Measurements from ENCODE around the gene COL24A1. TPM values are rescaled to one million over a fixed set of nuclear protein-coding genes. Genes with fewer than 3 reads are reported as not detected.
A peak's percentile ranks its signal among the peaks of the same experiment; 100 is the strongest.

COL24A1 gene
- total and polyA plus RNA-seq, 2 of the 13 experiments (the other 11 are each of a cell fraction or from before 2014, with no cell fraction given): 0.04 to 0.13 TPM

- ATAC-seq (peak; percentile 44; the same call in 2 of the 3 replicates), DNase-seq (ENCODE audit: low spot score) (no peak), FAIRE-seq (no peak)
- CTCF ChIA-PET (ENCODE audit: low intra/inter-chr PET ratio, low total read pairs): no interaction called here
- no peak for TF ChIP-seq BRCA1 (CRISPR knock-in tag; IDR thresholded peaks at IDR 0.05)
- no peak for TF ChIP-seq ZNF891 (CRISPR knock-in tag; IDR thresholded peaks at IDR 0.05)
- TF ChIP-seq FOSL2 (CRISPR knock-in tag; IDR thresholded peaks at IDR 0.05): no peak
- TF ChIP-seq GABPA (IDR thresholded peaks at IDR 0.05; ENCODE audit: low read depth, low read length): peak; percentile 16; the same call in 1 of the 2 replicates
- TF ChIP-seq GABPA (CRISPR knock-in tag; IDR thresholded peaks at IDR 0.05; ENCODE audit: low read depth): peak; percentile 57; the same call in 1 of the 2 replicates
- peak; percentile 63 for TF ChIP-seq GABPB1 (CRISPR knock-in tag; IDR thresholded peaks at IDR 0.05)
- no peak for TF ChIP-seq HMGXB3 (CRISPR knock-in tag; IDR thresholded peaks at IDR 0.05; ENCODE audit: borderline replicate concordance)
- no peaks in the 10 kb centered on the region for H4K20me1 ChIP-seq (ENCODE audit: insufficient read depth, low read length)
- intact Hi-C loops (cut with micrococcal nuclease; ENCODE audit: unreplicated experiment) (no loop called here), in situ Hi-C loops (cut with HindIII; ENCODE audit: extremely low pct_ligation_motif_present, low pct_unique_long_range_greater_than_20kb) (no loop called here)
- no peaks in the 10 kb centered on the region for H3K9me3 ChIP-seq (ENCODE audit: low read length)
- POLR2A ChIA-PET: no interaction called here
- H3K4me3 ChIP-seq (replicated peaks in 1 of 3; ENCODE audit: insufficient read depth in 1 of 3, low read depth in 2 of 3, low read length in 3 of 3): peak overlapping the region in 1 of 3 experiments; percentile 22; a peak in 1 of 6 replicates
- no peaks in the 10 kb centered on the region for H3K79me2 ChIP-seq (ENCODE audit: insufficient read depth, low read length)
- no TSS peak for BruUV-seq (replicated peaks)
- H3K27me3 ChIP-seq (ENCODE audit: control insufficient read depth in 1 of 2, insufficient read depth in 2 of 2, low read length in 2 of 2): no peaks in the 10 kb centered on the region
- no peak overlapping the region for H3K27ac ChIP-seq (ENCODE audit: extremely low read length, insufficient read depth, low read length)
- no peak overlapping the region for H3K9ac ChIP-seq (ENCODE audit: insufficient read depth, low read depth, low read length)
- no peak overlapping the region for H2AFZ ChIP-seq (ENCODE audit: low read length)
- H3K4me2 ChIP-seq (ENCODE audit: low read depth, low read length): peak overlapping the region; percentile 48
- WGBS (ENCODE audit: low lambda C conversion rate): 36% methylated on average over 15 of the region's 16 CpGs
- no peaks in the 10 kb centered on the region for H3K36me3 ChIP-seq (replicated peaks in 1 of 2; ENCODE audit: control insufficient read depth in 1 of 2, insufficient read depth in 2 of 2, low read length in 2 of 2)
- H3K4me1 ChIP-seq (ENCODE audit: insufficient read depth, low read length): no peaks in the 10 kb centered on the region
Measured at GRCh38 chr1:86089765-86090164, 66.8 kb downstream of the COL24A1 start.
